Erythroblast (primary cell): ENCODE results near the gene AKT2.

Source experiments
- DNase-seq, 2 experiments: peaks; one replicate each; lab custom pipeline; 2025; lab: John Stamatoyannopoulos, UW
- GATA1 ChIP-seq: IDR thresholded peaks from 2 replicates; pipeline ENCODE4 v1.6.1; 2011; ENCODE audit warnings: low read depth, mild to moderate bottlenecking, control low read depth, low read length, moderate library complexity
- POLR2A ChIP-seq: IDR thresholded peaks from 2 replicates; pipeline ENCODE4 v1.6.1; 2011; ENCODE audit warnings: mild to moderate bottlenecking, low read length

The AKT2 gene

DNA sequence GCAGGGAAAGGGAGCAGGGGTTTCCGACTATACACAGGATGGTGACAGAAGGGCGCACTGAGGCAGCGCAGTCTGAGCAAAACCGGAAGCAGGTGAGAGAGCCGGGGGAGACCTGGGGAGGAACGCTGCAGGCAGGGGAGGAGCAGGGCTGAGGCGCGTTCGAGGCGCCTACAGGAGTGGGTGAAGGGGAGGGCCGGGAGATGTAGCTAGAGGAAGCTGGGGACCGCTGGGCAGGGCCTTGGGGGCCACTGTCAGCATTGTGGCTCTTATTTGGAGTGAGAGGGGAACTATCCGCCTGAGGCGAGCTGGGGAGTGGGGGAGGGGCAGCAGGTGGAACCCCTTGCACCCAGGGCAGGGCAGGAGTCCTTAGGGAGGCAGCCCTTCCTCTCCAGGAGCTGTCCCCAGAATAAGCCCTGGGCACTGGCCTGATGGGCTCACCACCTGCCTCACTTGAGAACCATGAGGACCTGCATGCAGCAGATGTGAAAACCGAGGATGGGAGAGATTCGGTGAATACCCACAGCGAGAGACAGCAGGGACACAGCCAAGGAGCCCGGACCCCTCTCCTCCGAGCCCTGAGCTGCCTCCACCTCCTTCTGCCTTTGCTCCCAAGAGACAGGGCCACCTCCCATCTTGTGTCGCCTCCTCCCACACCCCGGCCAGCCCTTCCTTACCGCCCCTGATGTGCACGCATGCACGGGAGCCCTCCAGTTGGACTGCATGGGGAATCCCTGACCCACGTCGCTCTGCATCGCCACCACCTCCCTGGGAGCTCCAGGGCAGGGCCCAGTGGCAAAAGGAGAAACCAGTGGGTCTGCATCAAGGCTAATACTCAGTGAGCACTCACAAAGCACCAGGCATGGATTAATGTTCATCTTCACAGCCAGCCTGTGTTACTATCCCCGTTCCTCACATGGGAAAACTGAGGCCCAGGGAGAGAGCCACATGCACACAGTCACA, 10.3 kb downstream of the AKT2 start:
- peak; percentile 40 for DNase-seq
- TF ChIP-seq GATA1 (no peak), POLR2A (no peak)

DNA sequence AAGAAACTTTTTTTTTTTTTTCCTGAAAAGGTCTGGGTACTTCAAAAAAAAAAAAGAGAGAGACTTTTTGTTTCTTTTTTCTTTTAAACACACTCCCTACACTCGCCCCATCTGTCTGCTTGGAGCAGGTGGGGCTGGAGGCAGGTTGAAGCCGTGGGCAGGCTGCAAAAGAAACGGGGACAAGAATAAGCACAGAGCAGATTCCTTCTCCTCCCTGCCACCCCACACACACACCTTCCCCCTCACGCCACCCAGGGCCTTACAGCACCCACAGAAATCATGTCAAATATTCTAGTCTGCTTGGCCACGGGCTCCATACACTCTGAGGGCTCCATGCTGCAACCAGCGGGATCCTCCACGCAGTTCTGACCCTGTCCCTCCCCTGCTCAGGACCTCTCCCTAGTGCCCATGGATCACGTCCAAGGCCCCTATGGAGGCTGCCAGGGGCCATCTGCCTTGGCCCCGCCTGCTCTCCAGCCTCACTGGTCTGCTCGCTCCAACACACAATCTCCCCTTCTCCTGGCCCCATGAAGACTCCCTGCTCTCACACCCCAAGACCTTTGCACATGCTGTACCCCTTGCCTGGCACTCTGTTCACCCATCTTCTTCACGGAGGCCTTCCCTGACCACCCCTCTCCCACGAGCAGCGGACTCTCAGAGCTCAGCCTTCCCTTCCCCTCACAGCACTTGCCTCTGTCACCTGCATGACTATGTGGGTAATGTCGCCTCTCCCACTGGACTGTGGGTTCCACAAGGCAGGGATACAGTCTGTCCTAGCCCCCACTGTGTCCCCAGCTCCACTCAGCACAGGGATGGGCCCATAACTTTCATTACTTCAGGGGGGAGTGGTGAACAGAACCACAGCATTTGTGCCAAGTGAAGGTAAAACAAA, 11.4 kb downstream of the AKT2 start:
- peak in 1 of 2 experiments; percentile 23 for DNase-seq
- TF ChIP-seq GATA1 (no peak), POLR2A (no peak)

DNA sequence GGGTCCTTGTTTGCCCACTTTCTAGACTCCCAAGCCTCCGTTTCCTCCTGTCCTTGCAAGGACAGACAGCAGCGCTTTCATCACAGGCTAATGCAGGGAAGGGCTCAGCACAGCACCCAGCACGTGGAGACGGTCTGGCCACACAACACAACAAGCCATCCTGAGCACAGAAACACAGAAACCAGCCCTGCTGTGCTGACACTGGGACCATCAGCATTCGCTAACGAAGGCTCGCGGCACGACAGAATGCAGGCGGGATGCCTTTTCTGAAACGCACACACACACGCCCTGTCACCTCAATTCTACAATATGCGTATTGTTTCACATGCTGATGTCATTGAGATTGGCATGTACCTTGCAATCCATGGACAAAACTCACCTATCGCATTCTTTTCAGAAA, 12.9 kb downstream of the AKT2 start:
- TF ChIP-seq POLR2A, result no peak
- no peak for TF ChIP-seq GATA1
- peak in 1 of 2 experiments; percentile 54 for DNase-seq

DNA sequence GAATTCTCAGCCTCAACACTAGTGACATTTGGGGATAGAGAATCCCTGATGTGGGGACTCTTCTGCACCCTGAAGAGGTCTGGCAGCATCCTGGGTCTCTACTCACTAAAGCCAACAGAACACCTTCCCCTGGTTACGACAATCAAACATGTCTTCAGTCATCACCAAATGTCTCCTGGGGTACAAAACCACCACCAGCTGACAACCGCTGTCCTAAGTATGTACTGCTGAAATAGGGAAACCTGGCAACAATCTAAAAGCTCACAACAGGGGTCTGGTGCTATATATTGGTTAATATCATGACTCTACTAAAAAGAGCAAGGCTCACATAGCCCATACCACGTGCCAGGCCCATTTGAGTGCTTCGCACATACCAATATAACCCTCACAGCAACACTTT, 13.4 kb downstream of the AKT2 start:
- TF ChIP-seq POLR2A (no peak), GATA1 (no peak)
- DNase-seq, result no peak

DNA sequence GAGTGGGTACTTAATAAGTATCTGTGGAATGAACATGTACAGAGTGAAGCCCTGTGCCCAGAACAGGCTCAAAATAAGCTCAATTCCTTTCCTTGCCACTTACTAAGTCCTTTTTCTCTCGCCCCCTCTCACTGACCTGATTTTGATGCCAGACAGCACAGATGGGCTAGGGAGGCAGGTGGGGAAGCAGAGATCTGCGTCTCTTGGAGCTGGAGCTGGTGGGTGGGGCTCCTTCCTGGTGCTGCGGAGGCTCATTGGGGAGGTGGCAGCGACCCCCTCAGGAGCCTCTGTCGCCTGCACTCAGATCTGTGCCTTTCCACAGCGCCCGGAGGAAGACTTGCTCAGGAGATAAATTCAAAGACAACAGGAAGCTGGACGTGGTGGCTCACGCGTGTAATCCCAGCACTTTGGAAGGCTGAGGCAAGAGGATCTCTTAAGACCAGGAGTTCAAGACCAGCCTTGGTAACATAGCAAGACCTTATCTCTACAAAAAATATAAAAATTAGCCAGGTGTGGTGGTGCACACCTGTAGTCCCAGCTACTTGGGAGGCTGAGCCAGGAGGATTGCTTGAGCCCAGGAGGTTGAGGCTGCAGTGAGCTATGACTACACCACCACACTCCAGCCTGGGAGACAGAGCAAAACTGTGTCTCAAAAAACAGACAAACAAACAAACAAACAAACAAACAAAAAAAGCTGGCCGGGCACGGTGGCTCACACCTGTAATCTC, 14.6 kb downstream of the AKT2 start:
- TF ChIP-seq GATA1, result no peak
- no peak for TF ChIP-seq POLR2A
- no peak for DNase-seq

DNA sequence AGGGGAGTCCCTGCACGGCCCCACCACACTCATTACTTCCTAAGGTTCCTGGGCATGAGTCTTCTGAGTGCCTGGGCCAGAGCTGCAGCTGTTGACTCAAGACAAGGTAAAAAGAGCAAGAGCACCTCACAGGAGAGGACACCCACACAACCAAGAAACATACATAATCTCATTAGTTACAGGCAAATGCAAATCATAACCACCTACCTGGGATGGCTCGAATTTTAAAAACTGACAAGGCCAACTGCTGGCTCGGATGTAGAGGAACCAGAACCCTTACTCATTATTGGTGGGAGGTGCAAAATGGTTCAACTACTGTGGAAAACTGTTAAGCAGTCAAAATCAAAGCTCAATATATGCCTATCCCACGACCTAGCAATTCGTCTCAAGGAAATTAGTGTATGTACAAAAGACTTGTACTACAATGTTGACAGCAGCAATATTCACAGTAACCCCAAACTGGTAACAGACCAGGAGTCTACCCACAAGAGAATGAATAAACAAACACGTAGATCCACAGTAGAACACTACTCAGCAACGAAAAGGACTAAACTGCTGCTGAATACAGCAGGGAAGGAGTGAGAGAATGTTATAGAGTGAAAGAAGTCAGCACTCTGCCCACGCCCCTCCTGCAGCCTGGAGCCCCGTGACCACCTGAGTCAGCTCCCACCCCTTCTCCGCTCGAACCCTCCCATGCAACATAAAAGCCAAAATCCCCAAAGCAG, 15.8 kb downstream of the AKT2 start:
- TF ChIP-seq GATA1 (no peak), POLR2A (no peak)
- DNase-seq, result no peak

DNA sequence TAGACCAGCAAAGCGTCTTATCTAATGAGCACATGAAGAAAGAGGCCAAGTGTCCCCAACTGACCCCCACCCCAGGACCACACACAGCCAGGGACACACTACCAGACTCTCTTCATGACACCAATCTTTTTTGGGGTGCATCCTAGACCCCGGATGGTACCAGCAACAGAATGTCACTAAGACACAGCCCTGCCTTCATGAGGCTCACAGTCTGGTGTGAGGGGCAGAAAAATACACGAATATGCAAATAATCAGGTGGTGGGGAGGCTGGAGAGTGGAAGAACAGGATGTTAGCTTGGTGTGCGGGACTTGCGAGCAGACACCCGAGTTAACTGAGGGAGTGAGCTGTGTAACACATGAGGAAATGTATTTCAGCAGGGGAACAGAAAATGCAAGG, 17.5 kb downstream of the AKT2 start:
- DNase-seq, result peak; percentile 33 to 60
- TF ChIP-seq GATA1 (no peak), POLR2A (no peak)

DNA sequence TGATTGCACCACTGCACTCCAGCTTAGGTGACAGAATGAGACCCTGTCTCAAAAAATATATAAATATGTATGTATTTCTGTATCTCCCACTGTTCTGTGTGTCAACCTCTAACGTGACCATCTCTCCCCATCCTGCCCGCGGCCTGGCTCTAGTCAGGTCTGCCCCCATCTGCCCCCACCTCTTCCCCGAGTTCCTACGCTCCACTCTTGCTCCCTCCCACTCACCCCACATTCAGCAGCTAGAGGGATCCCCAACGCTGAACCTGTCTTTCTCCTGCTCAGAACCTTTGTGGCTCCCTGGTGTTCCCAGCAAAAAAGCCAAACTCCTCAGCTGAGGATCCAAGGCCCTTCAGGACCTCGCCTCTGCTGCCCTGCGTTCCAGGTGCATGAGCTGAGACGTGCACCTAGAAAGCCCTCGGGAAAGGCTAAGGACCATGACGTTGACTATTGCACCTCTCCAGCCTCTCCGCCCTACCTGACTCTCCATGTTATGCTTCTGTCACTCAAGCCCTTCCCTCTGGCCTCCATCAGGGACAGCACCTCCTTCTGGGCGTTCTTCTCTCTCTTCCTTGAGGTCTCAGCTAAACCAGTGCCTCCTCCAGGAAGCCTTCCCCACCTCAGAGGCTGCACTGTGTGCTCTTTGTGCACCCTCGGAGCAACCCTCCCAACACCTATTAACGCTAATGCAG, 18.1 kb downstream of the AKT2 start:
- no peak for DNase-seq
- no peak for TF ChIP-seq GATA1
- TF ChIP-seq POLR2A, result no peak

DNA sequence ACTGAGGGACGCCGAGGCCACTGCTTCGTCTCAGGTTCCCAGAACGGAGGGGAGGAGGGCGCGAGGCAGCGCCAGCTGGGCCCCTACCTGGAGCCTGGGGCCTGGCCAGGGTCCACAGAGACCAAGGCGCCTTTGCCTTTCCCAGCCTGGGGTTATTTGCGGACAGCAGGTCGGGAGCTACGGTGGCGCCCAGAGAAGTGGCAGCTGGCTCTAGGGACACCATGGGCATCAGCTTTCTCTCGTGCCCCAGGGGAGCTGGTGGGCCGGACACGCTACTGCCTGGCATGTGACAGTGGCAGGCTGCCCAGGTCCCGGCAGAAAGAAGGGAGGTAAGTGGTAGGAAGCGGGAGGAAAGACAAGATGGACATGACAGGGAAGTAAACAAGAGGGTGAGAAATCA, 19.0 kb downstream of the AKT2 start:
- TF ChIP-seq POLR2A, result no peak
- TF ChIP-seq GATA1, result no peak
- DNase-seq, result no peak

DNA sequence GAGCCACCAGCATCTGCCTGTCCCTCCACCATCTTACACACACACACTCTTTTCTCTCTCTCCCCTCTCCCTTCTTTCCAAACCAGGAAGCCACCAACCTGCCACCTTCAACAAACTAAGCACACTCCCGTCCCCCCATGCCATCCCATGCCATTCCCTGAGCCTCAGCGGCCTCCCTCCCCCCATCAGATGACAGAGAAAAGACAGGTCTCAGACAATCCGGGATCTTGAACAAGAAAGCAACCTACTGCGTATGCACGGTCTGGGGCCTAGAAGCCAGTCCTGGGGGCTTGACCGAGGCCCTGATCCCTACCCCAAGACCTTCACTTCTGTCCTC, 19.4 kb downstream of the AKT2 start:
- TF ChIP-seq POLR2A (no peak), GATA1 (no peak)
- DNase-seq, result no peak

DNA sequence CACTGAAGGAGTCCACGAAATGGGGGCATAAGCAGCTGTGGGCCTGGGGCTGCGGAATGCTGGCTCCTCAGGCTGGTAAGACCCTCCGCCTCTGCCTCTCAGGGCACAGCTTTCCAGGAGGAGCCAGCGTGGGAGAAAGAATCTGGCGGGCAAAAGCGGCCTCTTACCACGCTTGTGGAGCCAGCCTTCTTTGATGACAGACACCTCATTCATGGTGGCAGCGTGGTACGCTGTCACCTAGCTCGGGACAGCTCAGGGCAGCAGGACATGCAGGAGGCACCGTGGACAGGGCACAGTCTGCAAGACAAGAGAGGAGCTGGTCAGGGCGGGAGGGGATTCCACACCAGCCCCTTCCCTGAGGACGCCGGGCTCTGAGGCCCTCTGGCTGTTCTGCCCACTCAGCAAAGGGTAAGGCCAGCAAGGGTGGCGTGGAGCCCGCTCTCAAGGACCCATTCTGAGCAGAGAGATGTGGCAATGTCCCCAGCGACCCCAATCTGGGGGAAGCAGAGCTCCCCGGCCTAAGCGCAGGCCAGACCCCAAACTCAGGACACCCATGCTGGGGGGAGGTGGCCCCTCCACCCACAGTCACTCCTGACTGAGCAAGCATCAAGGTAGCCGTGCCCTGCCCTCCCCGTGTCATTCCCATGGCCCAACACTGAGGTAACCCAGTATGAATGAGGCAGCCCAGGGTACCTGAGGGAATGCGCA, 19.9 kb downstream of the AKT2 start:
- TF ChIP-seq GATA1 (no peak), POLR2A (no peak)
- DNase-seq, result no peak
